K562 (cell line): ENCODE measurements around the gene PRDM10. TPM values are rescaled to one million over a fixed set of nuclear protein-coding genes. Genes with fewer than 3 reads are reported as not detected.
A peak's percentile ranks its signal among the peaks of the same experiment; 100 is the strongest.

Experiments used
- ATAC-seq: fragments of 200-7000 bp; cut with Tn5 transposase; 3 replicates; pipeline ENCODE4 v1.9.1; 2020; ENCODE audit warnings: moderate library complexity
- BruUV-seq: library from RNA; stranded (reverse); fragments of 400-500 nt; replicated peaks from 2 replicates; lab custom pipeline; 2021; lab: Mats Ljungman, UMichigan
- CTCF ChIA-PET: fragments of 300-600 bp; formaldehyde crosslinking; extraction: SDS; loops from one replicate; lab custom pipeline; 2021; ENCODE audit warnings: low intra/inter-chr PET ratio; lab: Yijun Ruan, JAX
- POLR2A ChIA-PET: fragments of 300-600, 350-650 bp; sonication (Branson Sonifier 250); formaldehyde crosslinking; extraction: SDS; loops from one replicate; lab custom pipeline; 2021; ENCODE audit warnings: antibody characterized with exemption, inconsistent platforms; lab: Yijun Ruan, JAX
- DNase-seq, 4 experiments: peaks; one replicate each; pipeline versions ENCODE4 v3.0.0 to v3.0.0-alpha.2; 2011 to 2018; ENCODE audit warnings: low spot score in 3 of 4, mixed read lengths in 3 of 4; ENCODE audit errors: extremely low read depth in 1 of 4
- FAIRE-seq: peaks from 2 replicates; lab custom pipeline; 2011; peaks lifted over from hg19 to GRCh38; lab: Jason Lieb, UNC
- H2AFZ ChIP-seq: 2 replicates; pipeline ENCODE4 v1.6.0; 2011; ENCODE audit warnings: low read depth, low read length, control low read depth, inconsistent platforms
- H3K27ac ChIP-seq: fragments of 200-600 bp; 3 replicates; pipeline ENCODE4 v1.8.0; 2011; ENCODE audit warnings: low read depth, mild to moderate bottlenecking, control low read depth, inconsistent platforms, low read length, moderate library complexity, mixed read lengths; ENCODE audit errors: extremely low read depth
- H3K27me3 ChIP-seq, 2 experiments: fragments of 300-600 bp in 1 of 2; 2 replicates in 1 of 2; 3 replicates in 1 of 2; pipeline versions ENCODE4 v1.6.0 to v1.8.0; 2011; ENCODE audit warnings: inconsistent platforms in 2 of 2, low read length in 2 of 2, mild to moderate bottlenecking in 1 of 2, mixed read lengths in 1 of 2, moderate library complexity in 1 of 2; ENCODE audit not compliant: control insufficient read depth in 2 of 2, insufficient read depth in 2 of 2
- H3K36me3 ChIP-seq: fragments of 300-600 bp; 3 replicates; pipeline ENCODE4 v1.8.0; 2011; ENCODE audit warnings: mild to moderate bottlenecking, low read length, inconsistent platforms; ENCODE audit not compliant: control insufficient read depth, insufficient read depth
- H3K4me1 ChIP-seq, 2 experiments: fragments of 200-600 bp in 1 of 2; replicated peaks in 1 of 2; 2 replicates in 1 of 2; 3 replicates in 1 of 2; pipeline versions ENCODE4 v1.5.1 to v1.8.0; 2011; ENCODE audit warnings: inconsistent platforms in 2 of 2, low read length in 2 of 2, mild to moderate bottlenecking in 1 of 2, mixed read lengths in 1 of 2, moderate library complexity in 1 of 2; ENCODE audit not compliant: control insufficient read depth in 2 of 2, insufficient read depth in 2 of 2
- H3K4me2 ChIP-seq: 2 replicates; pipeline ENCODE4 v1.6.1; 2011; ENCODE audit warnings: low read length, control low read depth, inconsistent platforms, mixed read lengths; ENCODE audit not compliant: insufficient read depth
- H3K4me3 ChIP-seq: fragments of 200-600 bp; sonication (generic), shearing (Covaris generic); 2 replicates; pipeline ENCODE4 v1.5.1; 2016; ENCODE audit warnings: control low read depth, inconsistent platforms
- H3K79me2 ChIP-seq: fragments of 200-600 bp; 3 replicates; pipeline ENCODE4 v1.8.0; 2011; ENCODE audit warnings: low read length, inconsistent platforms; ENCODE audit not compliant: control insufficient read depth, insufficient read depth
- H3K9ac ChIP-seq, 2 experiments: 2 replicates each; pipeline versions ENCODE4 v1.6.0 to v1.6.1; 2011; ENCODE audit warnings: low read depth in 2 of 2, low read length in 2 of 2, control low read depth in 1 of 2, inconsistent platforms in 1 of 2, mild to moderate bottlenecking in 1 of 2, mixed read lengths in 1 of 2; ENCODE audit not compliant: insufficient read depth in 1 of 2
- H3K9me1 ChIP-seq: one replicate; pipeline ENCODE4 v1.6.0; 2011; ENCODE audit warnings: inconsistent platforms, mild to moderate bottlenecking, low read length, moderate library complexity; ENCODE audit not compliant: control insufficient read depth, insufficient read depth
- H3K9me3 ChIP-seq: replicated peaks from 2 replicates; pipeline ENCODE4 v1.5.1; 2011; ENCODE audit warnings: low read depth, low read length, inconsistent platforms; ENCODE audit not compliant: control insufficient read depth, insufficient read depth
- H4K20me1 ChIP-seq: replicated peaks from 2 replicates; pipeline ENCODE4 v1.6.1; 2011; ENCODE audit warnings: low read length, inconsistent platforms, mixed read lengths; ENCODE audit not compliant: control insufficient read depth, insufficient read depth
- CEBPB ChIP-seq: fragments of 450-650 bp; IDR thresholded peaks from 2 replicates; pipeline ENCODE4 v1.6.1; 2016; ENCODE audit warnings: missing genetic modification characterization, missing compliant biosample characterization
- HBP1 ChIP-seq: fragments of 450-650 bp; formaldehyde crosslinking; IDR thresholded peaks from 2 replicates; pipeline ENCODE4 v1.4.0; 2022; ENCODE audit warnings: missing genetic modification characterization
- ZBTB26 ChIP-seq: fragments of 450-650 bp; formaldehyde crosslinking; IDR thresholded peaks from 2 replicates; pipeline ENCODE4 v1.4.0; 2022; ENCODE audit warnings: missing genetic modification characterization
- in situ Hi-C: fragments of 300-500 bp; cut with MboI; formaldehyde crosslinking; loops from 4 replicates; pipeline ENCODE4 v1.15.0; 2018; ENCODE audit warnings: inconsistent platforms, mixed read lengths
- intact Hi-C: fragments of 100-400 bp; cut with micrococcal nuclease; formaldehyde crosslinking; loops from 2 replicates; pipeline ENCODE4 v1.14.2; 2022
- polyA plus RNA-seq, 8 experiments: library from polyadenylated mRNA; depleted of rRNA in 4 of 8; stranded (reverse) in 5 of 8; unstranded in 3 of 8; fragments of >200 nt; fragmentation: Nextera tagmentation in 2 of 8; fragmentation: Illumina TruSeq in 1 of 8; extraction: Ambion mirVana in 2 of 8; extraction: Trizol in 1 of 8; gene quantifications; 2 replicates each; pipeline versions ENCODE4 v1.2.1 to v1.2.3, GENCODE V29; 2011 to 2014; ENCODE audit warnings: inconsistent platforms in 1 of 8, missing spikeins in 1 of 8
- total RNA-seq, 7 experiments: library from RNA; depleted of rRNA in 6 of 7; stranded (reverse); fragments of >200 nt in 6 of 7; fragmentation: Illumina TruSeq in 2 of 7; extraction: Trizol in 2 of 7; gene quantifications; 2 replicates each; pipeline versions ENCODE4 v1.2.1 to v1.2.3, GENCODE V29; 2011 to 2021; ENCODE audit warnings: low replicate concordance in 1 of 7

PRDM10 gene
- total and polyA plus RNA-seq, 9 of the 15 experiments (the other 6 are each of a cell fraction or from before 2014, with no cell fraction given): 0.89 to 9.3 (median 4.5) TPM

GRCh38 chr11:129974237-129974636 lies 28.4 kb downstream of the PRDM10 start:
- no peak for TF ChIP-seq CEBPB (tag)
- TF ChIP-seq ZBTB26 (CRISPR knock-in tag): 0 out of 2 replicates have a peak, but pooled peaks have one; percentile 31
- TF ChIP-seq HBP1 (CRISPR knock-in tag): 0 out of 2 replicates have a peak, but pooled peaks have one; percentile 31
- H3K27ac ChIP-seq: no peak overlapping the region

More at GRCh38 chr11:129974237-129974636, 28.4 kb downstream of the PRDM10 start:
- intact Hi-C loops (no loop called here), in situ Hi-C loops (no loop called here)
- ChIA-PET CTCF (no interaction called here), POLR2A (no interaction called here)
- Histone ChIP-seq H3K4me3 (no peak overlapping the region), H3K36me3 (no peaks in the 10 kb centered on the region), H3K4me2 (no peak overlapping the region), H2AFZ (no peak overlapping the region), H3K9ac (no peak overlapping the region), H3K27me3 (no peaks in the 10 kb centered on the region), H3K9me1 (no peaks in the 10 kb centered on the region), H3K4me1 (peaks cover 6 to 9% of the 10 kb centered on the region in 2 experiments; a peak in 2 of 5 replicates), H3K9me3 (no peaks in the 10 kb centered on the region), H3K79me2 (no peaks in the 10 kb centered on the region; the same call in 2 of the 3 replicates), H4K20me1 (peaks cover 3% of the 10 kb centered on the region; the same call in 1 of the 2 replicates)
- DNase-seq: no peak
- no peak for FAIRE-seq
- no peak; the same call in 2 of the 3 replicates for ATAC-seq
- BruUV-seq: no TSS peak
